PC-9 (cell line): ENCODE results near the gene SPATA31C1. TPM values are rescaled to one million over a fixed set of nuclear protein-coding genes. Genes with fewer than 3 reads are reported as not detected.
"Not testable (repeated sequence)": the region's sequence is repeated elsewhere in the genome, so short reads cannot be mapped to it uniquely, and the experiment has no call there.

Source experiments
- BruUV-seq: library from RNA; stranded (reverse); fragments of 400-500 nt; replicated peaks from 2 replicates; lab custom pipeline; 2021; lab: Mats Ljungman, UMichigan
- CTCF ChIA-PET: fragments of 300-600 bp; sonication (Branson Sonifier 250); formaldehyde crosslinking; loops from one replicate; lab custom pipeline; 2022; ENCODE audit warnings: antibody characterized with exemption; lab: Charles Lee
- POLR2A ChIA-PET: fragments of 300-600 bp; sonication (Branson Sonifier 250); formaldehyde crosslinking; loops from one replicate; lab custom pipeline; 2022; ENCODE audit warnings: antibody characterized with exemption; ENCODE audit not compliant: unreplicated experiment; lab: Charles Lee
- DNase-seq, 2 experiments: peaks; one replicate each; pipeline versions ENCODE4 v3.0.0 to v3.0.0-alpha.2; 2015 to 2022; ENCODE audit warnings: mixed read lengths in 1 of 2
- H2AFZ ChIP-seq: fragments of 200-600 bp; sonication (generic); 2 replicates; pipeline ENCODE4 v1.8.1; 2017; ENCODE audit warnings: antibody characterized with exemption
- H3F3A ChIP-seq: fragments of 200-600 bp; sonication (generic); 2 replicates; pipeline ENCODE4 v1.8.1; 2017; ENCODE audit warnings: antibody characterized with exemption, mild to moderate bottlenecking, low read depth; ENCODE audit not compliant: insufficient read depth
- H3K27ac ChIP-seq: fragments of 200-600 bp; sonication (generic); 2 replicates; pipeline ENCODE4 v1.6.1; 2016; ENCODE audit warnings: mixed run types
- H3K27me3 ChIP-seq: fragments of 200-600 bp; sonication (generic); 2 replicates; pipeline ENCODE4 v1.6.1; 2016; ENCODE audit warnings: low read depth, mixed run types; ENCODE audit not compliant: insufficient read depth
- H3K36me3 ChIP-seq: fragments of 200-600 bp; sonication (generic); 2 replicates; pipeline ENCODE4 v1.6.1; 2016; ENCODE audit warnings: low read depth, mixed run types
- H3K4me1 ChIP-seq: fragments of 200-600 bp; sonication (generic); replicated peaks from 2 replicates; pipeline ENCODE4 v1.6.1; 2016; ENCODE audit warnings: mixed run types; ENCODE audit not compliant: insufficient read depth
- H3K4me2 ChIP-seq: fragments of 200-600 bp; sonication (generic); 2 replicates; pipeline ENCODE4 v1.6.1; 2017; ENCODE audit warnings: mixed run types
- H3K4me3 ChIP-seq: fragments of 200-600 bp; sonication (generic); 2 replicates; pipeline ENCODE4 v1.6.1; 2016; ENCODE audit warnings: mixed run types
- H3K79me2 ChIP-seq: fragments of 200-600 bp; sonication (generic); 2 replicates; pipeline ENCODE4 v1.6.1; 2017; ENCODE audit warnings: low read depth, mixed run types
- H3K9me2 ChIP-seq: fragments of 200-600 bp; sonication (generic); 2 replicates; pipeline ENCODE4 v1.8.1; 2017; ENCODE audit warnings: mild to moderate bottlenecking; ENCODE audit not compliant: insufficient read depth
- H3K9me3 ChIP-seq: fragments of 200-600 bp; sonication (generic); 2 replicates; pipeline ENCODE4 v1.8.1; 2016; ENCODE audit warnings: low read depth; ENCODE audit not compliant: insufficient read depth
- H4K20me1 ChIP-seq: fragments of 200-600 bp; sonication (generic); 2 replicates; pipeline ENCODE4 v1.8.1; 2017; ENCODE audit not compliant: insufficient read depth
- CTCF ChIP-seq: fragments of 200-600 bp; sonication (generic); conservative IDR thresholded peaks from 2 replicates; pipeline ENCODE4 v1.6.1; 2017; ENCODE audit warnings: mixed run types, antibody characterized with exemption, mild to moderate bottlenecking, moderate library complexity
- EZH2 ChIP-seq: fragments of 200-600 bp; sonication (generic); IDR thresholded peaks from 2 replicates; pipeline ENCODE4 v1.8.0; 2017; ENCODE audit warnings: antibody characterized with exemption, low read depth
- intact Hi-C: fragments of 100-400 bp; cut with micrococcal nuclease; formaldehyde crosslinking; loops from one replicate; pipeline ENCODE4 v1.10.0; 2022; ENCODE audit not compliant: unreplicated experiment
- total RNA-seq: library from RNA; stranded (reverse); gene quantifications from 2 replicates; pipeline ENCODE4 v1.2.3, GENCODE V29; 2021

SPATA31C1 gene
- total RNA-seq, 1 experiment from 2014 or later = not detected

GRCh38 chr9:87894998-87895625 is 22.6 kb upstream of the SPATA31C1 start:
- Histone ChIP-seq H3K27ac (no peak overlapping the region), H3K9me3 (no peaks in the 10 kb centered on the region)

GRCh38 chr9:87896891-87897290 is 20.9 kb upstream of the SPATA31C1 start:
- intact Hi-C loops = no loop called here
- no peak for DNase-seq
- no peaks in the 10 kb centered on the region for H3K4me1 ChIP-seq
- H3F3A ChIP-seq = no peaks in the 10 kb centered on the region
- H3K9me3 ChIP-seq = peaks cover 4% of the 10 kb centered on the region; the same call in 1 of the 2 replicates
- no peak overlapping the region for H3K27ac ChIP-seq
- H2AFZ ChIP-seq = no peak overlapping the region
- no peak overlapping the region for H3K4me2 ChIP-seq
- H4K20me1 ChIP-seq = no peaks in the 10 kb centered on the region
- no peaks in the 10 kb centered on the region for H3K27me3 ChIP-seq
- BruUV-seq = no TSS peak
- POLR2A ChIA-PET = no interaction called here
- no peaks in the 10 kb centered on the region for H3K9me2 ChIP-seq
- no peaks in the 10 kb centered on the region for H3K79me2 ChIP-seq
- no peak overlapping the region for H3K4me3 ChIP-seq
- CTCF ChIA-PET = interaction anchor here (0.6 kb wide), 1 partner anchor 290 kb away, joined by 6 read pairs; no protein-coding TSS in a partner anchor
- H3K36me3 ChIP-seq = no peaks in the 10 kb centered on the region
- no peak for TF ChIP-seq EZH2
- TF ChIP-seq CTCF = no peak

More at GRCh38 chr9:87894998-87895625, 22.6 kb upstream of the SPATA31C1 start:
- Histone ChIP-seq H4K20me1 (no peaks in the 10 kb centered on the region), H3K9me2 (no peaks in the 10 kb centered on the region), H3K4me3 (no peak overlapping the region), H3F3A (no peaks in the 10 kb centered on the region), H3K4me2 (no peak overlapping the region), H3K4me1 (no peaks in the 10 kb centered on the region), H2AFZ (no peak overlapping the region), H3K27me3 (no peaks in the 10 kb centered on the region), H3K79me2 (no peaks in the 10 kb centered on the region), H3K36me3 (no peaks in the 10 kb centered on the region)
- no peak for DNase-seq
- POLR2A ChIA-PET = no interaction called here
- intact Hi-C loops = no loop called here
- no TSS peak for BruUV-seq
- TF ChIP-seq CTCF (no peak), EZH2 (no peak)
- CTCF ChIA-PET = no interaction called here

DNA sequence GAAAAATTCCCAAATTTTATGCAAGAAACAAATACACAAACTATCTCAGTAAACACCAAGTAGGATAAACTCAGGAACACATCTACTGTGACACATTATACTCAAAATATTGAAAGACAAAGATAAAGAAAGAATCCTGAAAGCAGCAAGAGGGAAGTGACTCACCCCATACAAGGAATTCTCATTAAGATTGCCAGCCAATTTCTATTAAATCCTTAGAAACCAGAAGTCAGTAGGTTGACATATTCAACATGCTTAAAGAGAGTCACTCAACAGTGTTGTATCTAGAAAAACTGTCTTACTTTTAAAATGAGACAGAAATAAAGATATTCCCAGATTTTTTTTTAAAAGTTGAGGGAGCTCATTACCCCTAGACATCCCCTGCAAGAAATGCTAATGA is 19.6 kb upstream of the SPATA31C1 start:
- Histone ChIP-seq H2AFZ (no peak overlapping the region), H3K27me3 (no peaks in the 10 kb centered on the region), H3K4me2 (no peak overlapping the region), H4K20me1 (no peaks in the 10 kb centered on the region), H3F3A (no peaks in the 10 kb centered on the region), H3K36me3 (no peaks in the 10 kb centered on the region), H3K4me3 (no peak overlapping the region), H3K27ac (no peak overlapping the region), H3K4me1 (no peaks in the 10 kb centered on the region), H3K79me2 (no peaks in the 10 kb centered on the region), H3K9me2 (no peaks in the 10 kb centered on the region), H3K9me3 (peaks cover 4% of the 10 kb centered on the region; the same call in 1 of the 2 replicates)
- TF ChIP-seq EZH2 (no peak), CTCF (no peak)
- CTCF ChIA-PET = no interaction called here
- BruUV-seq = no TSS peak
- POLR2A ChIA-PET = interaction anchor here (0.7 kb wide), 1 partner anchor 63 kb away, joined by 3 read pairs; no protein-coding TSS in a partner anchor
- intact Hi-C loops = no loop called here
- no peak for DNase-seq

- H3K36me3 ChIP-seq, POLR2A ChIA-PET, H3K27me3 ChIP-seq, H3K27ac ChIP-seq, DNase-seq, H3F3A ChIP-seq, H4K20me1 ChIP-seq, H3K4me1 ChIP-seq, intact Hi-C loops, H3K4me2 ChIP-seq, H3K9me3 ChIP-seq, CTCF ChIA-PET, H3K9me2 ChIP-seq, H2AFZ ChIP-seq, H3K79me2 ChIP-seq, BruUV-seq, H3K4me3 ChIP-seq: not testable (repeated sequence)
Observed at GRCh38 chr9:87902371-87902770, 15.4 kb upstream of the SPATA31C1 start.
